Testis (tissue), 3 donors: ENCODE data around the gene HERPUD1. TPM values are rescaled to one million over a fixed set of nuclear protein-coding genes. Genes with fewer than 3 reads are reported as not detected.

Source experiments
- DNase-seq: peaks from one replicate; pipeline ENCODE4 v3.0.0-alpha.2; 2019
- H3K27ac ChIP-seq, 2 donors: fragments of 200-600 bp; sonication (generic); one replicate each; pipeline ENCODE4 v1.5.1; 2019
- H3K27me3 ChIP-seq: fragments of 200-600 bp; sonication (generic); one replicate; pipeline ENCODE4 v1.5.1; 2019
- H3K36me3 ChIP-seq: fragments of 200-600 bp; sonication (generic); one replicate; pipeline ENCODE4 v1.5.1; 2017; ENCODE audit warnings: low read depth; ENCODE audit errors: missing control alignments
- H3K4me1 ChIP-seq: fragments of 200-600 bp; sonication (generic); one replicate; pipeline ENCODE4 v1.5.1; 2019
- H3K4me3 ChIP-seq, 2 donors: fragments of 200-600 bp; sonication (generic); one replicate each; pipeline ENCODE4 v1.5.1; 2017 to 2019
- H3K9me3 ChIP-seq: fragments of 200-600 bp; sonication (generic); one replicate; pipeline ENCODE4 v1.5.1; 2017
- POLR2A ChIP-seq: fragments of 450-650 bp; IDR thresholded peaks from one replicate; pipeline ENCODE4 v1.6.1; 2017; ENCODE audit warnings: antibody characterized with exemption, mild to moderate bottlenecking, moderate library complexity
- WGBS, 2 donors: methylation state at CpG; one replicate each; pipeline ENCODE4 v1.1.5; 2018; 5-methylcytosine and 5-hydroxymethylcytosine counted together
- intact Hi-C: fragments of 100-400 bp; cut with DNase I; formaldehyde crosslinking; loops from one replicate; pipeline ENCODE4 v1.15.1; 2023; ENCODE audit warnings: low total_unique reads
- polyA plus RNA-seq: library from polyadenylated mRNA; stranded (reverse); fragments of 350-450 nt; fragmentation: Illumina TruSeq; extraction: RNeasy Lipid Tissue Mini Kit (QIAGEN cat#74804); gene quantifications from one replicate; pipeline ENCODE4 v1.2.3, GENCODE V29; 2014; ENCODE audit warnings: low read depth, low replicate concordance; ENCODE audit not compliant: insufficient read depth
- total RNA-seq, 2 donors: library from RNA; depleted of rRNA; stranded (reverse); fragments of >200 nt; gene quantifications; one replicate each; pipeline ENCODE4 v1.2.3, GENCODE V29; 2016
- TF ChIP-seq, protein P1 (sequence below), 3 experiments: fragments of 450-650 bp in 2 of 3; fragments of 200-600 bp in 1 of 3; sonication (generic) in 1 of 3; IDR thresholded peaks; one replicate each; pipeline ENCODE4 v1.5.1; 2016 to 2019; ENCODE audit warnings: antibody characterized with exemption in 3 of 3, mild to moderate bottlenecking in 2 of 3, moderate library complexity in 1 of 3

Gene HERPUD1
- total and polyA plus RNA-seq, 3 donors from 2014 or later: 68.0 to 90.8 (median 88.9) TPM

DNA sequence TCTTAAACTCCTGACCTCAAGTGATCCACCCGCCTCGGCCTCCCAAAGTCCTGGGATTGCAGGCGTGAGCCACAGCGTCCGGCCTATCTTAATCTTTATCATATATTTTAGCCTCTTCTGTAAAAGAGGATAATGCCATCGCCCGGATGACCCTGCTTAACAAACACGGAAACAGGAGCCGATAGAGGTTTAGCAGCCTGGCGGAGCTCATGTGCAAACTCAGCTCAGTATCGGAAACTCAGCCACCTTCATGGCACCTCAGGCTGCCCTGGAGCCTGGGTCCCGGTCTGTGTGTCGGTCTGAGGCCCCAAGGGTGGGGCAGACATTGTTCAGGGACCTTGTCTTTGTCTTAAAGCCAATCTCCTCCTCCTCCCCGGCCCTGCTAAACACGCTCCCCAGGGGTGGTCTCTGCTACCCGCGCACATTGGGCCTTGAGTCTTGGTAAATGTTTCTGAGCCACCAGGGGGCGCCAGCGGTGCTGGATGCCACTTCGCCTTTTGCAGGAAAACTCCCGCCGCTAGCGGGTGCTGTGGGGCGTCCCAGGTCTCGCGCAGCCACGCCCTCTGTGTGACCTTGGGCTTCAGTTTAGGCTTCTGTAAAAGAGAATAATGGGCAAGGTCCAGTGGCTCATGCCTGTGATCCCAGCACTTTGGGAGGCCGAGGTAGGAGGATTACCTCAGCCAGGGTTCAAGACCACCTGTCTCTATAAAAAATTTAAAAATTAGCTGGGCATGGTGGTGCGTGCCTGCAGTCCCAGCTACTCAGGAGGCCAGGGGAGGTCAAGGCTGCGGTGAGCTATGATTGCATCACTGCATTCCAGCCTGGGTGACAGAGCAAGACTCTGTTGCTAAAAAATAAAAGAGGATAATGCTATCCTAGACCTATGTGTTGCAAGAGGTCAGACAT, 32.6 kb downstream of the HERPUD1 start:
- intact Hi-C loops: no loop called here
- H3K27ac ChIP-seq: no peak overlapping the region
- no peaks in the 10 kb centered on the region for H3K27me3 ChIP-seq
- peaks cover 9% of the 10 kb centered on the region for H3K4me1 ChIP-seq
- no peaks in the 10 kb centered on the region for H3K9me3 ChIP-seq
- 38 to 41% methylated on average over 23 to 30 of the region's 30 CpGs for WGBS, 2 donors
- H3K36me3 ChIP-seq: no peaks in the 10 kb centered on the region
- peak overlapping the region in 1 of 2 donors; percentile 23 for H3K4me3 ChIP-seq
- DNase-seq: peak; percentile 97
- TF ChIP-seq POLR2A: no peak
- TF ChIP-seq, protein P1, sequence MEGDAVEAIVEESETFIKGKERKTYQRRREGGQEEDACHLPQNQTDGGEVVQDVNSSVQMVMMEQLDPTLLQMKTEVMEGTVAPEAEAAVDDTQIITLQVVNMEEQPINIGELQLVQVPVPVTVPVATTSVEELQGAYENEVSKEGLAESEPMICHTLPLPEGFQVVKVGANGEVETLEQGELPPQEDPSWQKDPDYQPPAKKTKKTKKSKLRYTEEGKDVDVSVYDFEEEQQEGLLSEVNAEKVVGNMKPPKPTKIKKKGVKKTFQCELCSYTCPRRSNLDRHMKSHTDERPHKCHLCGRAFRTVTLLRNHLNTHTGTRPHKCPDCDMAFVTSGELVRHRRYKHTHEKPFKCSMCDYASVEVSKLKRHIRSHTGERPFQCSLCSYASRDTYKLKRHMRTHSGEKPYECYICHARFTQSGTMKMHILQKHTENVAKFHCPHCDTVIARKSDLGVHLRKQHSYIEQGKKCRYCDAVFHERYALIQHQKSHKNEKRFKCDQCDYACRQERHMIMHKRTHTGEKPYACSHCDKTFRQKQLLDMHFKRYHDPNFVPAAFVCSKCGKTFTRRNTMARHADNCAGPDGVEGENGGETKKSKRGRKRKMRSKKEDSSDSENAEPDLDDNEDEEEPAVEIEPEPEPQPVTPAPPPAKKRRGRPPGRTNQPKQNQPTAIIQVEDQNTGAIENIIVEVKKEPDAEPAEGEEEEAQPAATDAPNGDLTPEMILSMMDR (IDR thresholded peaks at IDR 0.05): peak; percentile 85 to 90 (median 89)

DNA sequence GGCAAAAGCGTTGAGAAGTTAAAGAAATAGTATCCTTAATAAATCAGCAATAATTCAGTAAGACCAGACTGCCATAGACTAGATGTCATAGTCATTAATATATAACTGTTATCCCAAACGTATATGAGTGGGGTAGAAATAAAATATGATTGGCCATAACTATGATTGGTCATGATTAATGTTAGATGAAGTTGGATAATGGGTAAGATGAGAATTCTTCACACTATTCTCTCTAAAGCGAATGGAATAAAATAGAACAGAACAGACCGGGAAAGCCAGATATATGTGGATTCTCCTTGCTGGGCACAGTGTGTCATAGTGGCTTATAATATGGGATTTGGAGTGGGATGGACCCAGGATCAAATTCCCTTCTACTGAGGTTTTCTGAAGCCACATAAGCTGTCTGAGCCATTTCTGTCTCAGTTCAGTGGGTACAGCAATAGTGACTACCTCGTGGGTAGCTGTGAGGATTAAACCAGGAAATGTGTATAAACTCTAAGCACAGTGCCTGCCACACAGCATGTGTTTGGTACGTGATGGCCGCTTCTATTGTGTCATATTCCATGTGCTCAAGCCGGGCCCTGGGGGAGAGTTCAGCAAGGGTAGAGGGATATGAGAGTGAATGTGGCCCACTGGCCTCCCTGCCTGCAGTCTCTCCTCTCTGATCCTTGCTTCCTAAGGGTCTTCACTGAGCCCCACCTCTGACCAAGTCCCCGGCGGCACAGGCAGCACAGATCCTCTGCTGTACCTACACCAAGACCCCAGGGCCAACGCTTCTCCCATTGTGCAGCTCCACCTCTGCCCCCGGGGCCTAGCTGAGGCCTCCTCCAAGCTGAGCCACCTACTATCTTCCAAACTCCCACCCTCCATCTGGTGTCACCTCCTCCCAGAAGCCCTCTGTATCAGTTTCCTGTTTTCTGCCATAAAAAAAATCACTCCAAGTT, 33.5 kb downstream of the HERPUD1 start:
- intact Hi-C loops: no loop called here
- no peak for TF ChIP-seq POLR2A
- TF ChIP-seq, protein P1 (IDR thresholded peaks at IDR 0.05): no peak
- H3K4me1 ChIP-seq: peaks cover 9% of the 10 kb centered on the region
- H3K36me3 ChIP-seq: no peaks in the 10 kb centered on the region
- DNase-seq: no peak
- no peak overlapping the region for H3K4me3 ChIP-seq
- H3K9me3 ChIP-seq: no peaks in the 10 kb centered on the region
- H3K27ac ChIP-seq: no peak overlapping the region
- WGBS, 2 donors: 80 to 88% methylated on average over 12 of the region's 12 CpGs
- H3K27me3 ChIP-seq: no peaks in the 10 kb centered on the region

DNA sequence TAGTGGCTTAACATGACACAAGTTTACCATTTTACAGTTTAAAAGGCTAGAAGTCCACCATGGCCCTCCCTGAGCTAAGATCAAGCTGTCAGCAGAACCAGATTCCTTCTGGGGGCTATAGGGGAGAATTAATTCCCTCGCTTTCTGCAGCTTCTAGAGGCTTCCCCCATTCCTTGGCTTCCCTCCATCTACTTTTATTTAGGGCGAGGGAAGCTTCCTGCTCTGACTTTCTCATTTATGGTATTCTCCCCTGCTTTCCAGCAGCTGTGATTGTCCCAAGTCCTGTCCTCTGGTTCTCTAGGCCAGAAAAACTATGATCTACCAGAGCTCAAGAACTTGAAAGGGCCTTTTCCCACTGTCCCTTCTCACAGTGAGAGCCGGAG, 34.1 kb downstream of the HERPUD1 start:
- no peaks in the 10 kb centered on the region for H3K27me3 ChIP-seq
- H3K4me3 ChIP-seq: no peak overlapping the region
- H3K36me3 ChIP-seq: no peaks in the 10 kb centered on the region
- WGBS, 2 donors: 67 to 77% methylated on average over 3 of the region's 3 CpGs
- no peak overlapping the region for H3K27ac ChIP-seq
- intact Hi-C loops: no loop called here
- TF ChIP-seq, protein P1 (IDR thresholded peaks at IDR 0.05): no peak
- TF ChIP-seq POLR2A: no peak
- peaks cover 9% of the 10 kb centered on the region for H3K4me1 ChIP-seq
- no peak for DNase-seq
- no peaks in the 10 kb centered on the region for H3K9me3 ChIP-seq

DNA sequence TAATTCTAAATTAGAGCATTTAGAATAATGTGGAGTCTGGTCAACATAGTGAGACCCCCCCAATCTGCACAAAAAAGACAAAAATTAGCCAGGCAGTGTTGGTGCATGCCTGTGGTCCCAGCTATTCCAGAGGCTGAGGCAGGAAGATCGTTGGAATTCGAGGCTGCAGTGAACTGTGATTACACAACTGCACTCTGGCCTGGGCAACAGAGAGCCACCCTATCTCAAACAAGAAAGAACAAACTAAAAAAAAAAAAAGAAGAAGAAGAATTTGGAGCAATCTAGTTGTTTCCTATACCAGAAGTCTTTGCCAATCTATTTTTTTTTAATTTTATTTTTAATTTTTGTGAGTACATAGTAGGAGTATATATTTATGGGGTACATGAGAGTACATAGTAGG, 35.8 kb downstream of the HERPUD1 start:
- no peak for DNase-seq
- Histone ChIP-seq H3K4me1 (peaks cover 5% of the 10 kb centered on the region), H3K27me3 (no peaks in the 10 kb centered on the region), H3K36me3 (no peaks in the 10 kb centered on the region), H3K9me3 (no peaks in the 10 kb centered on the region), H3K4me3 (no peak overlapping the region), H3K27ac (no peak overlapping the region)
- TF ChIP-seq, protein P1 (IDR thresholded peaks at IDR 0.05): no peak
- no peak for TF ChIP-seq POLR2A
- intact Hi-C loops: no loop called here
- whole genome bisulfite sequencing, 2 donors: 41 to 47% methylated on average over 2 of the region's 2 CpGs
